ENCODE measurements around the gene NALCN.

- no peak for TF ChIP-seq CTCF (IDR thresholded peaks at IDR 0.05)
- TF ChIP-seq POLR2A (IDR thresholded peaks at IDR 0.05) = no peak
These were observed at the start of gene NALCN for GRCh38 chr13:101416181-101417042.

All from suprapubic skin (tissue), 3 donors.